Upper lobe of left lung (tissue), 6 donors: ENCODE data around the gene GPR25. TPM values are rescaled to one million over a fixed set of nuclear protein-coding genes. Genes with fewer than 3 reads are reported as not detected.

ENCODE experiments used
- ATAC-seq, 2 donors: fragments of 200-7000 bp; cut with Tn5 transposase; one replicate each; pipeline ENCODE4 v1.9.1; 2022; ENCODE audit warnings: mild to moderate bottlenecking in 2 of 2, moderate library complexity in 2 of 2; ENCODE audit not compliant: low FRiP score in 2 of 2
- DNase-seq, 2 donors: peaks; one replicate each; pipeline ENCODE4 v3.0.0-alpha.2; 2019 to 2020
- H3K27ac ChIP-seq, 4 donors: fragments of 200-600 bp; sonication (generic); one replicate each; pipeline ENCODE4 v1.5.1; 2016 to 2019
- H3K27me3 ChIP-seq, 4 donors: fragments of 200-600 bp; sonication (generic); one replicate each; pipeline ENCODE4 v1.5.1; 2017 to 2019
- H3K36me3 ChIP-seq, 4 donors: fragments of 200-600 bp; sonication (generic); one replicate each; pipeline ENCODE4 v1.5.1; 2016 to 2019
- H3K4me1 ChIP-seq, 4 donors: fragments of 200-600 bp; sonication (generic); one replicate each; pipeline ENCODE4 v1.5.1; 2018 to 2019
- H3K4me3 ChIP-seq, 4 donors: fragments of 200-600 bp; sonication (generic); one replicate each; pipeline ENCODE4 v1.5.1; 2017 to 2019; ENCODE audit warnings: mild to moderate bottlenecking in 2 of 4, moderate library complexity in 1 of 4
- H3K9me3 ChIP-seq, 4 donors: fragments of 200-600 bp; sonication (generic); one replicate each; pipeline ENCODE4 v1.5.1; 2018 to 2019
- EP300 ChIP-seq, 4 donors: sonication (generic); formaldehyde crosslinking; IDR thresholded peaks; one replicate each; pipeline ENCODE4 v1.5.1; 2017; ENCODE audit warnings: antibody characterized with exemption in 4 of 4, control low read depth in 2 of 4
- POLR2A ChIP-seq, 4 donors: fragments of 450-650 bp; IDR thresholded peaks; one replicate each; pipeline ENCODE4 v1.5.1; 2016 to 2017; ENCODE audit warnings: antibody characterized with exemption in 4 of 4, mild to moderate bottlenecking in 2 of 4
- POLR2AphosphoS5 ChIP-seq, 2 donors: sonication (generic); formaldehyde crosslinking; IDR thresholded peaks; one replicate each; pipeline ENCODE4 v1.5.1; 2017; ENCODE audit warnings: antibody characterized with exemption in 2 of 2
- WGBS, 2 donors: methylation state at CpG; one replicate each; pipeline ENCODE4 v1.1.5; 2017 to 2018; 5-methylcytosine and 5-hydroxymethylcytosine counted together
- total RNA-seq, 6 donors: library from RNA; depleted of rRNA in 4 of 6; stranded (reverse); fragments of >200 nt in 4 of 6; gene quantifications; one replicate each; pipeline versions ENCODE4 v1.1.0 to v1.2.1, GENCODE V29; 2016 to 2021
- TF ChIP-seq, protein P1 (sequence below), 6 experiments: fragments of 450-650 bp in 4 of 6; fragments of 200-600 bp in 2 of 6; sonication (generic) in 2 of 6; IDR thresholded peaks; one replicate each; pipeline ENCODE4 v1.5.1; 2016 to 2019; ENCODE audit warnings: antibody characterized with exemption in 6 of 6
- donor health status: DM: no; HTN: no; CAD: no; lungs with moderate emphysema.
- donor health status: DM: no; HTN: yes; CAD: no; lungs with severe emphysema.

GPR25 gene
- total RNA-seq, 6 donors from 2014 or later, result 0.49 to 0.74 (median 0.54) TPM; not detected in 3

DNA sequence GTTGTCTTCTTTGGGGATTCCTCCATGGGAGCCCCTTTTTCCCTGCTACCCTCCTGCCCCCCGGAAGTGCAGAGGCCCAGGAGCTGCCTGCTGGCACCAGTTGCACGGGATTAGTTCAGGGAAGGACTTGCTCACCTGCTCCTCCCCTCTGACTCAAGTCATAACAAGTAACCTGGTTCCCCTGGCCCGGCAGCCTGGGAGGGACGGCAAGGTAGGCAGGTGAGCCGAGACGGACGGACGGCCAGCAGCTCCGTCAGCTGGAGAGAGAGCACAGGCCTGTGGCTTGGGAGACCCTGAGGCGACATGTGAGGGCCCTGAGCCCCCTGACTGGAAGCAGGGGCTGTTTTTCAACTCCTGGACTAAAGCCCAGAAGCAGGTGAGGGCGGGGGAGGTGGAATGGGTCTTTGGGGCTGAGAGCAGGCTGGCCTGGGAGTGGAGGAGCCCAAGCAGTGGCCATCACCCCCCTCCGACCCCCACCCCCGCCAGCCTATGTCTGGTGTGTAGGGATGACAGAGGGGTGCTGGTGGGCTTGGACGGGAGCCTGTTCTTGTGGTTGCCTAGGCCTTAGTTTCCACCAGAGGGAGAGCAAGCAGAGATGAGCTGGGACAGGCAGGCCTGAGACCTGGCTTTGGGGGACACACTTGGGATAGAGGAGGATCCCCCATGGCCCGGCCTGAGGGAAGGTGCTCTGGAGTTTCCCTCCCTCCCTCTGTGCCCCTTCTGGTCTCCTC is 22.1 kb downstream of the GPR25 start, which contains the start of gene INAVA:
INAVA (plus strand) TSS at position 189 of the 731 bp plus-strand sequence. CDS start 3,501 bp downstream, outside the sequence.
- TF ChIP-seq, protein P1, sequence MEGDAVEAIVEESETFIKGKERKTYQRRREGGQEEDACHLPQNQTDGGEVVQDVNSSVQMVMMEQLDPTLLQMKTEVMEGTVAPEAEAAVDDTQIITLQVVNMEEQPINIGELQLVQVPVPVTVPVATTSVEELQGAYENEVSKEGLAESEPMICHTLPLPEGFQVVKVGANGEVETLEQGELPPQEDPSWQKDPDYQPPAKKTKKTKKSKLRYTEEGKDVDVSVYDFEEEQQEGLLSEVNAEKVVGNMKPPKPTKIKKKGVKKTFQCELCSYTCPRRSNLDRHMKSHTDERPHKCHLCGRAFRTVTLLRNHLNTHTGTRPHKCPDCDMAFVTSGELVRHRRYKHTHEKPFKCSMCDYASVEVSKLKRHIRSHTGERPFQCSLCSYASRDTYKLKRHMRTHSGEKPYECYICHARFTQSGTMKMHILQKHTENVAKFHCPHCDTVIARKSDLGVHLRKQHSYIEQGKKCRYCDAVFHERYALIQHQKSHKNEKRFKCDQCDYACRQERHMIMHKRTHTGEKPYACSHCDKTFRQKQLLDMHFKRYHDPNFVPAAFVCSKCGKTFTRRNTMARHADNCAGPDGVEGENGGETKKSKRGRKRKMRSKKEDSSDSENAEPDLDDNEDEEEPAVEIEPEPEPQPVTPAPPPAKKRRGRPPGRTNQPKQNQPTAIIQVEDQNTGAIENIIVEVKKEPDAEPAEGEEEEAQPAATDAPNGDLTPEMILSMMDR (IDR thresholded peaks at IDR 0.05), result no peak
- peak in 3 of 4 donors; percentile 20 to 69 (median 40) for TF ChIP-seq POLR2A (IDR thresholded peaks at IDR 0.05)
- TF ChIP-seq EP300 (IDR thresholded peaks at IDR 0.05), result no peak
- TF ChIP-seq POLR2AphosphoS5 (IDR thresholded peaks at IDR 0.05), result peak in 1 of 2 donors; percentile 75
- Histone ChIP-seq H3K4me3 (peak within 1 kb of the TSS in 3 of 4 donors; percentile 30 to 44 (median 40)), H3K9me3 (no peaks in the 10 kb centered on the region), H3K36me3 (no peaks in the 10 kb centered on the region), H3K27ac (peak within 1 kb of the TSS; percentile 32 to 75 (median 60)), H3K4me1 (peaks cover 13 to 28% (median 20%) of the 10 kb centered on the region in 4 donors), H3K27me3 (peaks cover 0 to 3% (median 0%) of the 10 kb centered on the region in 4 donors)
- WGBS, 2 donors, result 66 to 85% methylated on average over 8 to 15 of the region's 15 CpGs
- peak in 1 of 2 donors; percentile 66 for ATAC-seq
- peak; percentile 55 to 81 for DNase-seq

DNA sequence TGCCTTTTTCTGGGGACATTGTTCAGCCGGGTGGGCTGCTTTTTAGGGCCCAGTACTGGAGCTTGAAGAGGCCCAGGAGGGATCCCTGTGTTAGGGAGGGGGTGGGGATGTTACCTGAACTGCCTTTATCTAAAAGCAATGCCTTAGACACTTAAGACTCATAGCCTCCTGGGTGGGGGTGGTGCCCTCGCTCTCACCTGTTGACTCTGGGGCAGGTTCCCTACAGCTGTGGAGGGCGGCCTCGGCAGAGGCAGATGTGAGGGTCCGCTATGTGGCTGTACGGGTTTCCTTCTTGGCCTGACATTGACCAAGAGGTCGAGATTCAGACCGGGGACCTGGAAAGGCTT is 22.6 kb downstream of the GPR25 start:
- Histone ChIP-seq H3K36me3 (no peaks in the 10 kb centered on the region), H3K27me3 (peaks cover 0 to 3% (median 0%) of the 10 kb centered on the region in 4 donors), H3K9me3 (no peaks in the 10 kb centered on the region), H3K27ac (peak overlapping the region; percentile 32 to 75 (median 60)), H3K4me3 (peak overlapping the region in 3 of 4 donors; percentile 30 to 44 (median 40)), H3K4me1 (peaks cover 13 to 25% (median 20%) of the 10 kb centered on the region in 4 donors)
- TF ChIP-seq POLR2AphosphoS5 (IDR thresholded peaks at IDR 0.05), result no peak
- TF ChIP-seq, protein P1 (IDR thresholded peaks at IDR 0.05), result no peak
- TF ChIP-seq POLR2A (IDR thresholded peaks at IDR 0.05), result no peak
- TF ChIP-seq EP300 (IDR thresholded peaks at IDR 0.05), result no peak
- ATAC-seq (no peak), DNase-seq (no peak)
- WGBS, 2 donors, result 38 to 65% methylated on average over 5 to 8 of the region's 8 CpGs

DNA sequence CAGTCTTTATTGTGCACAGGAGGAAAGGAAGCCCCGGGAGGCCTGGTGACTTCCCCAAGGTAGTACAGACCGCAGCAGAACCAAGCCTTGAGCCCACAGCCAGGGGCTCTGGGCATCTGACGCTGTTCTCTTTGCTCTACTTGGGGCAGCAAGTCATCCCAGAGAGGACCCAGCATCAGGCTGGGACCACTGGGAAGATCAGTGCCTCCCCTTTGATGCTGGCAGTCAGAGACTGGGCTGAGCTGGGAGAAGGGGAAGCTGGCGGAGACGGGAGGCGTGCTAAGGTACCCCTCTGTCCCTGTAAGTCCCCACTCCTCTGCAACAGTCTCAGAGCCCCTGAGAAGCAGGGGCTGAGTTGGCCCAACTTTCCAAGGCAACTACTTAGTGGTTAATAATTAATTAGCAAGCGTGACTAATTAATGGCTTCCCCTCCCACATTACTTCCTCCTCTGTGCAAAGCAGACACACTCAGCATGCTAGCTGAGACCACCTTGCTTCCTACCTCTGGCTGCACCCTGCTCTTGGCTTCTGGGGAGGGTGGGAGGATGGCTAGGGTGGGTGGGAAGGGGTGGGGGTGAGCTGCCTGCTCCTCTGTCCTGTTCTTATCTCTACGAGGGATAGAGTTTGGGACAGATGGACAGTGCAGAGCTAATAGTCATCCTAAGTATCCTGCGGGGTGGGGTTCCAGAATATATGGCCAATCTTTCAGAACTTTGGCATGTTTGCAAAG is 23.2 kb downstream of the GPR25 start:
- no peak for ATAC-seq

DNA sequence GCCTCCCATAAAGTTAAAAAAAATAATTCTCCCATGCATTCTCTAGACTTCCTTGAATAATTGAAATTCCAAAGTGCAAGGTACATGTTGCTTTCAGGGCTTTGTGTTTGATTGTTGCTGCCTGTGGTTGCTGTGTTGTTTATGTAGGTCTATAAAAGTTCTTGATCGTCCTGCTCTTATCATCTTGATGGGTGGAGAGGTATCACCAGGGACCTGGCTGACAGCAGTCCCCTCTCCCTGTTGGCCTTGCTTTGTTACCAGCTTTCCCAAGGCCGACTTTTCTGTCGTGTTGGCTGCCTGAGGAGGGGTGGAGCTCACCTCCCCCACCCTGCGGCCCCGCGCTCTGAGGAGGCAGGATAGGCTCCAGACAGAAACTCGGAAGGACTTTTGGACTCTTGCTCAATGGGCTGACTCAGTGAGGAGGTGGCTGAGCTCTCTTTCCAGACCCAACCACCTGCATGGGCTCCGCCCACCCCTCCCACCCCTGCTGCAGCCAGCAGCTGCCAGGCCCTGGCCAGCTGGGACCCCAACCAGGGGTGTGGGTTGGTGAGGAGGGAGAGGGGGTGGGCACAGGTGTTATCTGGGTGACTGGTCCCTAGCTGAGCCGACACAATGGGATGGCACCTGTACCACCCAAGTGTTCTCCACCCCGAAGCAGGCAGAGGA is 23.9 kb downstream of the GPR25 start:
- H3K36me3 ChIP-seq, result no peaks in the 10 kb centered on the region
- H3K4me3 ChIP-seq, result peak overlapping the region in 3 of 4 donors; percentile 30 to 44 (median 40)
- ATAC-seq (peak; percentile 47 to 72), DNase-seq (peak; percentile 75 to 84)
- H3K4me1 ChIP-seq, result peaks cover 2 to 13% (median 9%) of the 10 kb centered on the region in 4 donors
- no peaks in the 10 kb centered on the region for H3K9me3 ChIP-seq
- H3K27ac ChIP-seq, result peak overlapping the region; percentile 27 to 75 (median 44)
- no peak for TF ChIP-seq EP300 (IDR thresholded peaks at IDR 0.05)
- TF ChIP-seq POLR2A (IDR thresholded peaks at IDR 0.05), result peak in 1 of 4 donors; percentile 29
- 48 to 53% methylated on average over 7 to 10 of the region's 10 CpGs for WGBS, 2 donors
- no peaks in the 10 kb centered on the region for H3K27me3 ChIP-seq

More for the DNA sequence above, 23.2 kb downstream of the GPR25 start:
- Histone ChIP-seq H3K27me3 (peaks cover 0 to 3% (median 0%) of the 10 kb centered on the region in 4 donors), H3K9me3 (no peaks in the 10 kb centered on the region), H3K4me1 (peaks cover 9 to 20% (median 16%) of the 10 kb centered on the region in 4 donors), H3K36me3 (no peaks in the 10 kb centered on the region), H3K4me3 (peak overlapping the region in 3 of 4 donors; percentile 30 to 44 (median 40)), H3K27ac (peak overlapping the region; percentile 32 to 75 (median 44))
- DNase-seq, result no peak
- 58 to 85% methylated on average over 3 to 9 of the region's 9 CpGs for WGBS, 2 donors
- TF ChIP-seq POLR2A (IDR thresholded peaks at IDR 0.05), result no peak
- TF ChIP-seq, protein P1 (IDR thresholded peaks at IDR 0.05), result no peak
- no peak for TF ChIP-seq EP300 (IDR thresholded peaks at IDR 0.05)
- TF ChIP-seq POLR2AphosphoS5 (IDR thresholded peaks at IDR 0.05), result no peak
